ENCODE measurements around the gene SSR2.
A peak's percentile ranks its signal among the peaks of the same experiment; 100 is the strongest.

Gene SSR2

GRCh38 chr1:156020293-156021092, at the start of gene SSR2:
SSR2 (minus strand) TSS chr1:156020951; CDS start chr1:156020167, 784 bp downstream.
- DNase-seq: peak; percentile 88

- DNase-seq: no peak
These were observed 49.8 kb upstream of the SSR2 start for GRCh38 chr1:156070548-156070947.

DNA sequence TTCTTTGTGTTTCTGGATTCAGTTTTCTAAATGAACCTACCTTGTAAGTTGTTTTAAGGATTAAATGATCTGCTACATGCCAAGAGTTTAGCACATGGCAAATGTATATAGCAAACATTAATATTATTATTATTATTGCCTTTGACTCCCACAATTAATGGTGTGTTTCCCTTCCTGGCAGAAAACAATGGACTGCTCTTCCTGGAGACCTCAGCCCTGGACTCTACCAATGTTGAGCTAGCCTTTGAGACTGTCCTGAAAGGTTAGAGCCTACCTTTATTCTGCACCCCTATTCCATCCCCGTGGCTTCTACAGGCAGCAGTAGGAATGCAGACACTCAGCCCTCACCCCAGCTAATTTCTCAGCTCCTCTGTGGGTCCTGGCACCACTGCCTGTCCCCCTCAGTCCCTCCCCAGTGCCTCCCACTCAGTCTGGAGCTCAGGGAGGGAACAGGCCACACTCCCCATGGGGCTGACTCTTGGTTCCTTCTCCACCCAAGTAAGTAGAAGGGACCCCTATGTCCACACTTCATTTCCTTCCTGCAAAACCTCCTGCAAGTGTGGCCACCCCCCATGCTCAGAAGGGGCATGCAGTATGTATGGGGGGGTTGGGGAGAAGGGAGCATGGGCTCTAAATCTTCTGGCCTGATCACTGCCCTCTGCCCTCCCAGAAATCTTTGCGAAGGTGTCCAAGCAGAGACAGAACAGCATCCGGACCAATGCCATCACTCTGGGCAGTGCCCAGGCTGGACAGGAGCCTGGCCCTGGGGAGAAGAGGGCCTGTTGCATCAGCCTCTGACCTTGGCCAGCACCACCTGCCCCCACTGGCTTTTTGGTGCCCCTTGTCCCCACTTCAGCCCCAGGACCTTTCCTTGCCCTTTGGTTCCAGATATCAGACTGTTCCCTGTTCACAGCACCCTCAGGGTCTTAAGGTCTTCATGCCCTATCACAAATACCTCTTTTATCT, 49.0 kb upstream of the SSR2 start:
- no peak for DNase-seq

- DNase-seq: no peak
These were observed 46.5 kb upstream of the SSR2 start for GRCh38 chr1:156067262-156067661.

- DNase-seq: no peak
These were observed 45.1 kb upstream of the SSR2 start for GRCh38 chr1:156065871-156066270.

DNA sequence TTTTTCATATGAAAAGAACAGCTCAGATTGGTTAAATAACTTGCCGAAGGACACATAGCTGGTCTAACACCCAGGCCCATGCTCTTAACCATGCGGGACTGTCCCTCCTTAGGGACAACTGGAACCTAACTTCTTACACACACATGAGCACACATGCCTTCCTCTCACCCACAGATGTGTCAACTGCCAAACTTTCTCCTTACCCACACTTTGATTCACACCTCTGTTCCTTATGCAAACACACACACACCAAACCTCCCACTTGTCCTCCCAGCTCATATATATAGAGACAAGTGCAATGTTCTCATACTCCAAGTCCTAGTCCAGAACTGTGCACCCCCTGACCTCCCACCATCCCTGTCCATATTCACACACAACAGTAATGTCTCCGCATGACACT, 44.5 kb upstream of the SSR2 start:
- DNase-seq: no peak

DNA sequence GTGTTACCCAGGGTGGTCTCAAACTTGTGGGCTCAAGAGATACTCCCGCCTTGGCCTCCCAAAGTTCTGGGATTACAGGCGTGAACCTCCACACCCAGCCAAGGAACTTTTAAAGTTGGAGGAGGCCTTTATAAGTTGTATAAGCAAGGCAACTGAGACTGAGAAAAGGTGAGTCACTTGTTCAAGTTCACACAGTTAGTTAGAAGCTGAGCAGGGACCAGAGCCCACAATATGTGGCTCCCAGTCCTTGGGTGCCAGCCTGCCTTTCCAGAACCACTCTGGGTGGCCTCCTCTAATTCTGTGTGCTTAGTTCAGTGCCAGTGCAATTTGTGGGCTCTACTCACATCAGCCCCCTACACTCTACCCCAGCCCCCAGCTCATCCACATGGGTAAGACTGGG, 43.9 kb upstream of the SSR2 start:
- DNase-seq: no peak

DNA sequence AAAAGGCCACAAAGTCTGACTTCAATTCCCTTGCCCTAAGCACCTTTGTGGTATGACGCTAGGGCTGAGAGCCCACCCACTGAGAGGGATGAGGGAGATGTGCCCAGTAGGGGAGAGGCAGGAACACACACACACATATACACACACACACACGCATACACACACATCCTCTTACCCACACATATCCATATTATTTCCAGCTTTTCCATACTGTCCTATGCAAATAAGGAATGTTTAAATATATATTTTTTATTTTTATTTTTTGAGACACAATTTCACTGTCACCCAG, 43.2 kb upstream of the SSR2 start:
- DNase-seq: no peak

GRCh38 chr1:156062189-156062588, 41.4 kb upstream of the SSR2 start:
- no peak for DNase-seq

- DNase-seq: no peak
These were observed 40.3 kb upstream of the SSR2 start, which contains the start of gene RAB25 for GRCh38 chr1:156060937-156061636. RAB25 (plus strand) TSS chr1:156061160; CDS start chr1:156061401, 241 bp downstream.

DNA sequence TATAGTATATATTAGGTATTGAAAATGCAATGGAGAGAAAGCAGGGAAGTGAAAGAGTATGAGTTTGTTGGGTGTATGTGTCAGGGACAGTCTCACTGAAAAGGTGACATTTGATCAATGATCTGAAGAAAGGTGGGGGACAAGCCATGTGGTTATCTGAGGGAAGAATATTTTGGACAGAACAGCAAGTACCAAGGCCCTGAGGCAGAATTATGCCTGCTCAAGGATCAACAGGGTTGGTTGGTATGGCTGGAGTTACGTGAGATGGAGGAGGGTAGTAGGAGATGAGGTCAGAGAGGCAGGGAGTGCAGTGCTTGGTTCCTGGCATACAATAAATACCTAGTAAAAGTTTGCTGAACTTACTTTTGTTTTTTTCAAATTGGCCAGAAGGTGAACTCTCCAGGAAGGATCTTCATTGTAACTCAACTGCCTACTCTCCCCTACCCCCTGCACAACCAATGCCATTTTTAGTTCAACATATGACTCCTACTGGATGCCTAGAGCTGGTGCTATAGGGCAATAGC, 35.6 kb upstream of the SSR2 start:
- no peak for DNase-seq

GRCh38 chr1:156055281-156056048, 34.7 kb upstream of the SSR2 start:
- DNase-seq: no peak

- DNase-seq: peak; percentile 99
These were observed 33.9 kb upstream of the SSR2 start, which contains the start of gene LAMTOR2 for GRCh38 chr1:156054500-156055280. LAMTOR2 (plus strand) TSS chr1:156054782; CDS start chr1:156054890, 108 bp downstream.

GRCh38 chr1:156053768-156054499, 33.2 kb upstream of the SSR2 start, which contains the start of gene UBQLN4:
UBQLN4 (minus strand) TSS chr1:156053798; CDS start chr1:156053701, 97 bp downstream.
- peak; percentile 91 for DNase-seq

- DNase-seq: peak; percentile 85
These were observed 32.4 kb upstream of the SSR2 start for GRCh38 chr1:156052862-156053767.

DNA sequence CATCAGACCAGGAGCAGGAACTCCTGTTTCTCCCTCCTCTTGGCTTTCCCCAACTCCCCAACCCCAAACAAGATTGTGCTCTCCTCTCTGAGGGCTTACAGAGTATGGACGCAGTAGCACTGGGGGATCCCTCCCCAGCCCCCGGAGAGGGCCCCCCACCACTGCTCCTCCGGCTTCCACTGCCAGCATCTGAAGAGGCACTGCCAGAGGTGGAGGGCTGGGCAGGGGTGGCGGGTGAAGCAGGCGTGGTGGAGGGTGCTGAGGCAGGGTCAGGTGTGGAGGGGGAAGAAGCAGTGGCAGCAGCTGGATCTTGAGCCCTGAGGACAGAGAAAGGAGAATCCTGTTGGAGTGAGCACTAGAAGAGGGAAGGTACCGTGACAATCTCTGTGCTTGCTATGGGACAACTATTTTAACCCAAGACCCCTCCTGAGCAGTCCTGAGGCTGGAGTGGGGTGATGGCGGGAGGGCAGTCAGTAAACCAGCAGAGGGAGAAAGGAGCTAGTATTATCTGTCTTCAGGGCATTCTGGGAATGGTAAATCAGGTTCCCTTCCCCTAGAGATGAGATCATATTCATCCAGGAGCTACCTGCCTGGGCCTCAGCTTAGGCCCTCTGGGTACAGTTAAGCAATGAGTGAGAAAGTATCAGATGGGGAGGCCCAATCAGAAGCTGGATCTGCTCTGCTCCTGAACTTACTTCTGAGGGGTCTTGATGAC, 30.4 kb upstream of the SSR2 start:
- DNase-seq: no peak

GRCh38 chr1:156050376-156050775, 29.6 kb upstream of the SSR2 start:
- no peak for DNase-seq

DNA sequence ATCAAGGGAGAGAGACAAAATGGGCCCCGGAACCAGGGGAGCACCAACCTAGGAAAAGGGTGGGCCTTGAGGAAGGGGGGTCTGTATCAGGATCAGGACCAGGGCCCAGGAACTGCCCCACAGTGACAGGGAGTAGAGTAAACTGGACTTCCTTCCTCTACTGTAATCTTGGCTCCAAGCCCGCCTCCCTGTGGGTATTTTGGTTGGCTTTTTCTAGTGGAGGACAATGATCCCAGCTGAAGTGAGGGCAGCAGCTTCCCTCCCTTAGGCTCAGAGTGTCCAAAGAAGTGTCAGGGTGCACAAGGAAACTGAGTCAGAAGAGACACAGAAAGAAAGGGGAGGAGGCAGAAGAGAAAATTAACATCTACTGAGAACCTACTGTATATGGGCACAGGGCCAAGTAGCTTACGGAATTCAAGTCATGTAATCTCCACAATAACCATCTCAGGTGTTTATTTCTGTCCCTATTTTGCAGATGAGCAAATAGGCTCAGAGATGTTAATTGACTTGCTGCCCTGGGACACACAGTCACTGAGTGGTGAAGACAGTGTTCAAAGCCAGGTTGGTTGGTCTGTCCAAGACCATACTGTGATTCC, 28.0 kb upstream of the SSR2 start:
- DNase-seq: no peak

Data from activated CD8-positive, alpha-beta memory T cell treated with anti-CD3 and anti-CD28 coated beads for 24 hours (primary cell).